ENCODE data around the gene CPM. TPM values are rescaled to one million over a fixed set of nuclear protein-coding genes. Genes with fewer than 3 reads are reported as not detected.

Gene CPM
- total and polyA plus RNA-seq, 2 donors (not counting 3 experiments of a cell fraction or from before 2014, with no cell fraction given): not detected

DNA sequence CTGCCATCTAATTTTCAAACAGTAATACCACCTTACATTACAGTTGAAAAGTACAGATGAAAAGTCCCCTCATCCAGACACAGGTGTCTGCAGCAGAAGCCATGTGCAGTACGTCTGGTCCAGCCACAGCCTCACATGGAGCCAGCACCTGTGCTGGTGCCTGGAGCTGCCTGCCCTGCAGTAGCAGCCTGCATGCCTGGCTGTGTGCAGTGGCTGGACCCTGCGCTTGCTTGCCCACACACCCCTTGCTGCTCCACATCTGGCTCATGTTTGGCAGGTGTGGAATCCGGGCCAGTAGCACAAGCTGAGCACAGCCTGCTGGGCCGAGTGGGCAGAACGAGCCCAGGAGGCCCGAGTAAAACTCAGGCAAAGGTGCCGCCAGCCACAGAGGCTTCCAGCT lies 21.8 kb upstream of the CPM start:
- Histone ChIP-seq H3K27me3 (ENCODE audit: control insufficient read depth in 2 of 2, insufficient read depth in 2 of 2, low read length in 2 of 2) (peaks cover 3% of the 10 kb centered on the region in 2 experiments), H3K36me3 (ENCODE audit: control insufficient read depth in 2 of 2, extremely low read depth in 1 of 2, insufficient read depth in 2 of 2, low read length in 2 of 2) (no peaks in the 10 kb centered on the region), H3K4me3 (replicated peaks in 1 of 3; ENCODE audit: insufficient read depth in 1 of 3, low read depth in 1 of 3, low read length in 3 of 3) (no peak overlapping the region), H3K4me2 (ENCODE audit: insufficient read depth, low read length) (no peak overlapping the region), H3K4me1 (ENCODE audit: control insufficient read depth, extremely low read depth, insufficient read depth, low read length) (no peaks in the 10 kb centered on the region), H2AFZ (ENCODE audit: low read depth, low read length) (no peak overlapping the region), H3K9me3 (replicated peaks; ENCODE audit: control insufficient read depth, insufficient read depth, low read length) (no peaks in the 10 kb centered on the region), H3K27ac (ENCODE audit: insufficient read depth, low read depth, low read length) (no peak overlapping the region), H3K9ac (replicated peaks; ENCODE audit: extremely low read depth, insufficient read depth, low read length) (no peak overlapping the region), H3K9me1 (replicated peaks; ENCODE audit: control insufficient read depth, extremely low read depth, insufficient read depth, low read length) (no peaks in the 10 kb centered on the region), H4K20me1 (replicated peaks; ENCODE audit: control insufficient read depth, extremely low read depth, insufficient read depth, low read length) (no peaks in the 10 kb centered on the region), H3K79me2 (ENCODE audit: control insufficient read depth, insufficient read depth, low read length) (no peaks in the 10 kb centered on the region)
- no TSS peak for BruUV-seq (replicated peaks)
- ChIA-PET POLR2A (interaction anchor here (0.6 kb wide), 1 partner anchor 11 kb away, joined by 9 read pairs; no protein-coding TSS in a partner anchor), CTCF (no interaction called here)
- DNase-seq (ENCODE audit: low read depth, low spot score) (no peak), FAIRE-seq (no peak)
- TF ChIP-seq MYC (IDR thresholded peaks at IDR 0.05; ENCODE audit: low read depth, low read length): no peak
- no peak for TF ChIP-seq EZH2 (IDR thresholded peaks at IDR 0.05; ENCODE audit: borderline replicate concordance, low read depth, low read length, severe bottlenecking)
- no peak for TF ChIP-seq JUN (IDR thresholded peaks at IDR 0.05; ENCODE audit: borderline replicate concordance, insufficient read depth, insufficient read length, low read depth)
- TF ChIP-seq POLR2A (IDR thresholded peaks at IDR 0.05; ENCODE audit: low read depth, low read length): no peak
- no peak for TF ChIP-seq FOS (IDR thresholded peaks at IDR 0.05; ENCODE audit: borderline replicate concordance, insufficient read depth, low read length)
- dilution Hi-C loops (cut with MboI; ENCODE audit: extremely low pct_ligation_motif_present, low sequenced_read_pairs) (no loop called here), intact Hi-C loops (cut with micrococcal nuclease) (no loop called here)

GRCh38 chr12:68953536-68953935 lies 20.6 kb upstream of the CPM start:
- no peaks in the 10 kb centered on the region for H3K9me1 ChIP-seq (replicated peaks; ENCODE audit: control insufficient read depth, extremely low read depth, insufficient read depth, low read length)
- no peaks in the 10 kb centered on the region for H4K20me1 ChIP-seq (replicated peaks; ENCODE audit: control insufficient read depth, extremely low read depth, insufficient read depth, low read length)
- no peak for DNase-seq (ENCODE audit: low read depth, low spot score)
- H3K9ac ChIP-seq (replicated peaks; ENCODE audit: extremely low read depth, insufficient read depth, low read length): no peak overlapping the region
- no peak overlapping the region for H3K4me2 ChIP-seq (ENCODE audit: insufficient read depth, low read length)
- CTCF ChIA-PET: no interaction called here
- no peaks in the 10 kb centered on the region for H3K9me3 ChIP-seq (replicated peaks; ENCODE audit: control insufficient read depth, insufficient read depth, low read length)
- TF ChIP-seq JUN (IDR thresholded peaks at IDR 0.05; ENCODE audit: borderline replicate concordance, insufficient read depth, insufficient read length, low read depth): no peak
- TF ChIP-seq, protein P1, sequence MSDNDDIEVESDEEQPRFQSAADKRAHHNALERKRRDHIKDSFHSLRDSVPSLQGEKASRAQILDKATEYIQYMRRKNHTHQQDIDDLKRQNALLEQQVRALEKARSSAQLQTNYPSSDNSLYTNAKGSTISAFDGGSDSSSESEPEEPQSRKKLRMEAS (IDR thresholded peaks at IDR 0.05; ENCODE audit: insufficient read depth, insufficient read length): no peak
- TF ChIP-seq MYC (IDR thresholded peaks at IDR 0.05; ENCODE audit: low read depth, low read length): no peak
- no peak for TF ChIP-seq POLR2AphosphoS5 (IDR thresholded peaks at IDR 0.05; ENCODE audit: insufficient read depth, low read depth, low read length)
- no peak for TF ChIP-seq GATA2 (IDR thresholded peaks at IDR 0.05; ENCODE audit: insufficient read depth, insufficient read length, low read depth, low read length)
- H2AFZ ChIP-seq (ENCODE audit: low read depth, low read length): no peak overlapping the region
- H3K4me3 ChIP-seq (replicated peaks in 1 of 3; ENCODE audit: insufficient read depth in 1 of 3, low read depth in 1 of 3, low read length in 3 of 3): no peak overlapping the region
- no peaks in the 10 kb centered on the region for H3K79me2 ChIP-seq (ENCODE audit: control insufficient read depth, insufficient read depth, low read length)
- no peaks in the 10 kb centered on the region for H3K36me3 ChIP-seq (ENCODE audit: control insufficient read depth in 2 of 2, extremely low read depth in 1 of 2, insufficient read depth in 2 of 2, low read length in 2 of 2)
- intact Hi-C loops (cut with micrococcal nuclease): no loop called here
- H3K4me1 ChIP-seq (ENCODE audit: control insufficient read depth, extremely low read depth, insufficient read depth, low read length): no peaks in the 10 kb centered on the region
- no peak for FAIRE-seq
- BruUV-seq (replicated peaks): no TSS peak
- POLR2A ChIA-PET: no interaction called here
- H3K27me3 ChIP-seq (ENCODE audit: control insufficient read depth in 2 of 2, insufficient read depth in 2 of 2, low read length in 2 of 2): peaks cover 3% of the 10 kb centered on the region in 2 experiments
- H3K27ac ChIP-seq (ENCODE audit: insufficient read depth, low read depth, low read length): no peak overlapping the region
- dilution Hi-C loops (cut with MboI; ENCODE audit: extremely low pct_ligation_motif_present, low sequenced_read_pairs): no loop called here
